Heart left ventricle (tissue), 13 donors: ENCODE data around the gene GFY.

ENCODE experiments used
- CTCF ChIP-seq, 12 donors: fragments of 200-600 bp; sonication (generic) in 4 of 12; IDR thresholded peaks; one replicate each; pipeline versions ENCODE4 v1.5.0 to v1.8.0; 2018 to 2022; ENCODE audit warnings: antibody characterized with exemption in 12 of 12, mild to moderate bottlenecking in 5 of 12
- POLR2A ChIP-seq, 2 donors: fragments of 450-650 bp; IDR thresholded peaks; one replicate each; pipeline ENCODE4 v1.6.1; 2017; ENCODE audit warnings: antibody characterized with exemption in 2 of 2, mild to moderate bottlenecking in 2 of 2, moderate library complexity in 2 of 2
- donor health status: ischemic (EF 13 %, LVEDD 7.1; RV severe dilation, severe dysfunction).
- donor health status: DM: no; HTN: yes; CAD: no.
- donor health status: DM: no; HTN: no; CAD: no.
- donor health status: ischemic (EF 25% LVEDD 6.9; RV normal size, moderate dysfunction).
- donor health status: ischemic (EF 25% LVEDD 5.7; RV mildly dilated, moderate dysfunction).
- donor health status: ischemic (EF 35%, LVEDD 5.7; RV mildly dilated, moderate dysfunction).
- donor health status: nonischemic (EF 11% LVEDD 7.7; RV severe dilation, severe dysfunction).
- donor health status: DM: yes; HTN: yes; CAD: no.
- donor health status: PGD.
- donor health status: ischemic (EF 29% LVEDD 5.4; RV normal size, mild dysfunction).
- donor health status: nonischemic (EF 23%, LVEDD 6.1; RV moderate dilation, normal function).

- TF ChIP-seq POLR2A (IDR thresholded peaks at IDR 0.05): no peak
- no peak for TF ChIP-seq CTCF (IDR thresholded peaks at IDR 0.05)
Observed at GRCh38 chr19:49413348-49413747, 11.8 kb upstream of the GFY start.
